SU-DHL-6 (cell line): ENCODE results near the gene COG5.
"Not testable (repeated sequence)": the region's sequence is repeated elsewhere in the genome, so short reads cannot be mapped to it uniquely, and the experiment has no call there.

Source experiments
- H2AFZ ChIP-seq: fragments of 200-600 bp; sonication (generic); 2 replicates; pipeline ENCODE4 v1.6.1; 2014; ENCODE audit warnings: low read depth, mild to moderate bottlenecking, moderate library complexity, mixed read lengths, antibody characterized with exemption, low read length; ENCODE audit not compliant: severe bottlenecking
- H3F3A ChIP-seq: fragments of 200-600 bp; shearing (Covaris generic); 2 replicates; pipeline ENCODE4 v1.6.0; 2016; ENCODE audit warnings: antibody characterized with exemption, mild to moderate bottlenecking; ENCODE audit not compliant: insufficient read depth
- H3K27ac ChIP-seq: fragments of 200-600 bp; sonication (generic); 2 replicates; pipeline ENCODE4 v1.5.1; 2016; ENCODE audit warnings: low read depth, mild to moderate bottlenecking, low read length, moderate library complexity, mixed read lengths
- H3K27me3 ChIP-seq: fragments of 200-600 bp; sonication (generic), shearing (Covaris generic); 2 replicates; pipeline ENCODE4 v1.6.0; 2014; ENCODE audit warnings: mild to moderate bottlenecking, low read length
- H3K36me3 ChIP-seq: fragments of 200-600 bp; sonication (generic); 2 replicates; pipeline ENCODE4 v1.6.1; 2014; ENCODE audit warnings: mild to moderate bottlenecking, low read length, mixed read lengths
- H3K4me2 ChIP-seq: fragments of 300-600, 200-600 bp; shearing (Covaris generic), sonication (generic); 2 replicates; pipeline ENCODE4 v1.6.0; 2014; ENCODE audit warnings: low read length, low read depth, mild to moderate bottlenecking; ENCODE audit not compliant: poor library complexity, severe bottlenecking
- H3K4me3 ChIP-seq: fragments of 200-600 bp; sonication (generic); 2 replicates; pipeline ENCODE4 v1.5.1; 2014; ENCODE audit warnings: antibody characterized with exemption, low read length, mild to moderate bottlenecking, mixed read lengths; ENCODE audit not compliant: insufficient read depth, poor library complexity, severe bottlenecking
- H3K79me2 ChIP-seq: fragments of 200-600 bp; sonication (generic); 2 replicates; pipeline ENCODE4 v1.6.1; 2014; ENCODE audit warnings: mild to moderate bottlenecking, low read length, moderate library complexity; ENCODE audit not compliant: insufficient read depth
- H3K9ac ChIP-seq: fragments of 200-600 bp; sonication (generic); 2 replicates; pipeline ENCODE4 v1.7.0; 2014; ENCODE audit warnings: mild to moderate bottlenecking, low read length
- H3K9me2 ChIP-seq: fragments of 200-600 bp; sonication (generic); replicated peaks from 2 replicates; pipeline ENCODE4 v1.6.1; 2014; ENCODE audit warnings: low read length; ENCODE audit not compliant: insufficient read depth
- H3K9me3 ChIP-seq: fragments of 200-600 bp; sonication (generic); 2 replicates; pipeline ENCODE4 v1.6.1; 2014; ENCODE audit warnings: low read length, mixed read lengths; ENCODE audit not compliant: insufficient read depth
- H4K20me1 ChIP-seq: fragments of 200-600 bp; sonication (generic); 2 replicates; pipeline ENCODE4 v1.6.1; 2014; ENCODE audit warnings: low read depth, mild to moderate bottlenecking, antibody characterized with exemption, low read length, moderate library complexity, mixed read lengths
- CTCF ChIP-seq: fragments of 200-600 bp; sonication (generic); IDR thresholded peaks from one replicate; pipeline ENCODE4 v1.5.1; 2017; ENCODE audit warnings: antibody characterized with exemption, mild to moderate bottlenecking, low read length, moderate library complexity; ENCODE audit not compliant: insufficient read depth, poor library complexity, severe bottlenecking
- EZH2phosphoT487 ChIP-seq: fragments of 200-600 bp; sonication (generic), shearing (Covaris generic); conservative IDR thresholded peaks from 2 replicates; pipeline ENCODE4 v1.6.1; 2018; ENCODE audit warnings: mild to moderate bottlenecking, antibody characterized with exemption, low read length, moderate library complexity, mixed read lengths

Gene COG5

GRCh38 chr7:107224374-107225223, 339.1 kb downstream of the COG5 start:
- H3K9me3 ChIP-seq: no peaks in the 10 kb centered on the region
- no peaks in the 10 kb centered on the region for H3K79me2 ChIP-seq
- H3K4me2 ChIP-seq: no peak overlapping the region
- H2AFZ ChIP-seq: no peak overlapping the region
- no peaks in the 10 kb centered on the region for H3K36me3 ChIP-seq
- no peak overlapping the region for H3K4me3 ChIP-seq
- no peaks in the 10 kb centered on the region for H3K27me3 ChIP-seq
- H3K9ac ChIP-seq: no peak overlapping the region
- no peaks in the 10 kb centered on the region for H3F3A ChIP-seq
- no peaks in the 10 kb centered on the region for H4K20me1 ChIP-seq
- no peak overlapping the region for H3K27ac ChIP-seq
- TF ChIP-seq CTCF (no peak), EZH2phosphoT487 (no peak)
- no peaks in the 10 kb centered on the region for H3K9me2 ChIP-seq

GRCh38 chr7:107220806-107221205, 342.9 kb downstream of the COG5 start:
- not testable (repeated sequence) for H3F3A ChIP-seq, H3K27ac ChIP-seq, H3K4me3 ChIP-seq, H3K4me2 ChIP-seq, H4K20me1 ChIP-seq, H3K9ac ChIP-seq, H3K9me2 ChIP-seq, H3K9me3 ChIP-seq, H3K36me3 ChIP-seq, H2AFZ ChIP-seq, H3K79me2 ChIP-seq, H3K27me3 ChIP-seq

- H3K9ac ChIP-seq: no peak overlapping the region
- H4K20me1 ChIP-seq: no peaks in the 10 kb centered on the region
- TF ChIP-seq CTCF (no peak), EZH2phosphoT487 (no peak)
- H3K79me2 ChIP-seq: no peaks in the 10 kb centered on the region
- H3K36me3 ChIP-seq: no peaks in the 10 kb centered on the region
- no peak overlapping the region for H3K4me3 ChIP-seq
- no peaks in the 10 kb centered on the region for H3F3A ChIP-seq
- no peaks in the 10 kb centered on the region for H3K9me2 ChIP-seq
- H3K4me2 ChIP-seq: no peak overlapping the region
- H2AFZ ChIP-seq: no peak overlapping the region
- H3K27me3 ChIP-seq: no peaks in the 10 kb centered on the region
- no peak overlapping the region for H3K27ac ChIP-seq
- no peaks in the 10 kb centered on the region for H3K9me3 ChIP-seq
Observed at GRCh38 chr7:107220356-107220755, 343.4 kb downstream of the COG5 start.

GRCh38 chr7:107219563-107220244, 344.0 kb downstream of the COG5 start:
- no peaks in the 10 kb centered on the region for H3K27me3 ChIP-seq
- H3K4me2 ChIP-seq: no peak overlapping the region
- no peaks in the 10 kb centered on the region for H3K36me3 ChIP-seq
- H3K9me3 ChIP-seq: no peaks in the 10 kb centered on the region
- no peaks in the 10 kb centered on the region for H3F3A ChIP-seq
- H3K9ac ChIP-seq: no peak overlapping the region
- no peak overlapping the region for H3K4me3 ChIP-seq
- no peaks in the 10 kb centered on the region for H4K20me1 ChIP-seq
- TF ChIP-seq EZH2phosphoT487 (no peak), CTCF (no peak)
- no peak overlapping the region for H3K27ac ChIP-seq
- no peaks in the 10 kb centered on the region for H3K9me2 ChIP-seq
- no peak overlapping the region for H2AFZ ChIP-seq
- no peaks in the 10 kb centered on the region for H3K79me2 ChIP-seq
